AG04449 (cell line): ENCODE data around the gene DHX16.

ENCODE experiments used
- CTCF ChIA-PET: fragments of 350-600 bp; formaldehyde crosslinking; extraction: SDS; loops from one replicate; lab custom pipeline; 2021; ENCODE audit warnings: antibody characterized with exemption; lab: Yijun Ruan, JAX
- POLR2A ChIA-PET: fragments of 400-600, 350-600 bp; formaldehyde crosslinking; extraction: SDS; loops from one replicate; lab custom pipeline; 2020; ENCODE audit warnings: antibody characterized with exemption, inconsistent platforms; lab: Yijun Ruan, JAX
- DNase-seq: peaks from one replicate; pipeline ENCODE4 v3.0.0-alpha.2; 2010; ENCODE audit warnings: low read depth, low spot score
- H3K4me3 ChIP-seq: 2 replicates; pipeline ENCODE4 v1.5.1; 2011; ENCODE audit warnings: low read depth, mild to moderate bottlenecking, control low read depth, low read length
- CTCF ChIP-seq: IDR thresholded peaks from one replicate; pipeline ENCODE4 v1.5.1; 2011; ENCODE audit warnings: mild to moderate bottlenecking, moderate library complexity, low read length, control low read depth, inconsistent platforms; ENCODE audit not compliant: insufficient read depth; ENCODE audit errors: missing control alignments

Gene DHX16

DNA sequence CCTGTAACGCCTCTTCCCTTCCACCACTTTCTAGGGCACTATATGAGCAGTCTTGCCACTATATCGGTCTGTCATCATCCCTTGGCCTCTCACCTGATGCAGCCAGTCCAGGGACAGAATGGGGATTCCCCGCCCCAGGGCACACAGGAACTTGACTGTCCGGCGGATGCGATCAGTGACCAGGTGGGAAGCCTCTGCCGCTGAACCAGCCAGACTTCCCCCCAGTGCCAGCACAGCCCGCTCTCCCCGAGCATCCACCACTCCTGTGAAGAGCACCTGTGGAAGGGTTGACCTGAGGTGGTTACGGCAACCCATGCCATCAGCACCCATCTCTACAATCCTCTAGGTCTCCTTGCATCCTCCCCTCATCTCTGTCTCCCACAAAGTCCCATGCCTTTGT, 30.2 kb upstream of the DHX16 start:
- no peak for TF ChIP-seq CTCF
- POLR2A ChIA-PET: interaction anchor here (1.2 kb wide), 1 partner anchor 19 kb away, joined by 3 read pairs; no protein-coding TSS in a partner anchor
- no peak for DNase-seq
- CTCF ChIA-PET: interaction anchor here (1.5 kb wide), 1 partner anchor 24 kb away, joined by 5 read pairs; no protein-coding TSS in a partner anchor
- no peak overlapping the region for H3K4me3 ChIP-seq

GRCh38 chr6:30700340-30700739, 27.5 kb upstream of the DHX16 start:
- H3K4me3 ChIP-seq: no peak overlapping the region
- POLR2A ChIA-PET: no interaction called here
- DNase-seq: no peak
- no peak for TF ChIP-seq CTCF
- CTCF ChIA-PET: interaction anchor here (1.7 kb wide), 1 partner anchor 13 kb away, joined by 3 read pairs; no protein-coding TSS in a partner anchor

DNA sequence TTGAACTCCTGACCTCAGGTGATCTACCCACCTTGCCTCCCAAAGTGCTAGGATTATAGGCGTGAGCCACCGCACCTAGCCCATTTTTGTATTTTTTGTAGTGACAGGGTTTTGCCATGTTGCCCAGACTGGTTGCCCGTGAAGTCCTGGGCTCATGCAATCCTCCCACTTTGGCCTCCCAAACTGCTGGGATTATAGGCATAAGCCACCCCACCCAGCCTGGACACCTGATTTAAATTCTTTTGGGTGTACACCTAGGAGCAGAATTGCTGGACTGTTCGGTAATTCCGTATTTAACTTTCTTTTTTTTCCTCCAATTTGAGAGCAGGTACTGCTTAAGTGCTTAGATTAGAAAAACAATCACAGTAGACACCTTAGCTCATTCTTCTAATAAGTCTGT, 23.6 kb upstream of the DHX16 start:
- TF ChIP-seq CTCF: no peak
- POLR2A ChIA-PET: no interaction called here
- DNase-seq: no peak
- H3K4me3 ChIP-seq: no peak overlapping the region
- CTCF ChIA-PET: interaction anchor here (1.3 to 1.5 kb wide), 2 partner anchors 22 to 26 kb away, joined by 3 to 8 read pairs; no protein-coding TSS in a partner anchor

GRCh38 chr6:30691208-30691847, 18.5 kb upstream of the DHX16 start:
- no peak for TF ChIP-seq CTCF
- ChIA-PET CTCF (interaction anchor here (1.1 to 2.4 kb wide), 4 partner anchors 12 to 31 kb away, joined by 4 to 12 read pairs (median 4); partner anchors contain the start of gene MDC1), POLR2A (interaction anchor here (0.6 to 1.4 kb wide), 8 partner anchors 11 to 90 kb away, joined by 3 to 6 read pairs (median 4); partner anchors contain the start of genes FLOT1 and TUBB)
- H3K4me3 ChIP-seq: peak overlapping the region; percentile 98
- DNase-seq: no peak

DNA sequence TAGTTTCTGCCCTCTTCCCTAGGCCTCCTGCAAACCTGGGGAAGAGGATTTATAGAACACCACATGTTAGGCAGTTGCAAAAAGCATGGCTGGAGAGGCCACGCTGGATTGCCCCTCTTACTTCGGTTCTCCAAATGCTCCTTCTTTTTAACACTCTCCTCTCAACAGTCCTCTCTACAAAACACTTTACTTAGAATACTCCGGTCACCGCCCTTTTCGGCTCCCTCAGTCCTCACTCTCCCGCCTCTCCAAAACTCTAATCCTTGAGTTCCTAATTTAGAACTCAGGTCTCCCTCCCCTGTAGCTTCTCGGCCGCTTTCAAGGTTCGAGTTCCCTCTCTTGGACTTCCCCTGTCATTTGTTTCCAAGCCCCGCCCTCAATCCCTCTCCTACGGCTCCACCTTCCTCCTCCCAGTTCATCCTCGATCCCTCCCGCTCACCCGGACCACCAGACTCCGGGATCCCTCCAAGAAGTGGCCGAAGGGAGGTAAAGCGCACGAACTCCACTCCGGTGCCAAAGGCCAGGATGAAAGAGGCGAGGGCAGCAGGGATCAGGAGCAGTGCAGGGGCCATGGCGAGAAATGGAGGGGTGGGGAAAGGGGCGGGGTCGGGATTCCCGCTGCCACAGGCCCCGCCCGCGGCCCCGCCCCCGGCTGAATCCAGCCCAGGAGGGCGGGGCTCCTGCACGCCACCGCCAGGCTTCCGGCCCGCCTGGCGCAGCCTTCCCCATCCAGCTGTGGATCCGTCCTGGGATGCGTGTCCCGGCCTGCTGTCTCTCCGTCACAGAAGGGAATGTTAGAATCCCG, 17.8 kb upstream of the DHX16 start, which contains the start of gene NRM:
TSS of gene NRM (minus strand) at position 582 of the 805 bp plus-strand sequence. CDS start at position 572, 10 bp downstream.
- TF ChIP-seq CTCF: no peak

GRCh38 chr6:30689985-30690384, 17.2 kb upstream of the DHX16 start:
- no peak for TF ChIP-seq CTCF
- peak overlapping the region; percentile 98 for H3K4me3 ChIP-seq
- CTCF ChIA-PET: interaction anchor here (1.3 to 3.4 kb wide), 4 partner anchors 12 to 32 kb away, joined by 3 to 31 read pairs (median 8); partner anchors contain the start of gene TUBB
- POLR2A ChIA-PET: interaction anchor here (0.6 to 1.4 kb wide), 5 partner anchors 27 to 72 kb away, joined by 3 to 6 read pairs (median 4); partner anchors contain the start of genes MDC1 and MRPS18B
- no peak for DNase-seq

More for the DNA sequence above, 17.8 kb upstream of the DHX16 start, which contains the start of gene NRM:
- POLR2A ChIA-PET: interaction anchor here (0.6 to 1.4 kb wide), 10 partner anchors 12 to 91 kb away, joined by 3 to 6 read pairs (median 4); partner anchors contain the start of genes FLOT1, MDC1, MRPS18B and TUBB
- DNase-seq: no peak
- H3K4me3 ChIP-seq: peak within 1 kb of the TSS; percentile 98
- CTCF ChIA-PET: interaction anchor here (1.1 to 3.4 kb wide), 6 partner anchors 12 to 32 kb away, joined by 3 to 31 read pairs (median 4); partner anchors contain the start of genes MDC1 and TUBB
